Activated naive CD8-positive, alpha-beta T cell treated with anti-CD3 and anti-CD28 coated beads, Interleukin-2, amount 50 U/mL, for 16 hours (primary cell): ENCODE results near the gene RAPGEF5.

Experiments used
- DNase-seq: peaks from one replicate; pipeline ENCODE4 v3.0.0-alpha.2; 2020; ENCODE audit warnings: low read depth, low spot score

RAPGEF5 gene

GRCh38 chr7:22193450-22193983, 163.4 kb downstream of the RAPGEF5 start:
- DNase-seq, result no peak

- DNase-seq, result no peak
These were observed 164.2 kb downstream of the RAPGEF5 start for GRCh38 chr7:22192801-22193200.

- no peak for DNase-seq
These were observed 166.2 kb downstream of the RAPGEF5 start for GRCh38 chr7:22190736-22191135.

- no peak for DNase-seq
These were observed 167.2 kb downstream of the RAPGEF5 start for GRCh38 chr7:22189741-22190140.

- DNase-seq, result no peak
These were observed 167.7 kb downstream of the RAPGEF5 start for GRCh38 chr7:22189230-22189629.

GRCh38 chr7:22187691-22188348, 169.1 kb downstream of the RAPGEF5 start:
- no peak for DNase-seq

- DNase-seq, result no peak
These were observed 171.4 kb downstream of the RAPGEF5 start for GRCh38 chr7:22185559-22185958.

- DNase-seq, result no peak
These were observed 172.3 kb downstream of the RAPGEF5 start for GRCh38 chr7:22184549-22185199.

- no peak for DNase-seq
These were observed 173.3 kb downstream of the RAPGEF5 start for GRCh38 chr7:22183522-22184280.

GRCh38 chr7:22182149-22182548, 174.8 kb downstream of the RAPGEF5 start:
- no peak for DNase-seq

- DNase-seq, result no peak
These were observed 175.3 kb downstream of the RAPGEF5 start for GRCh38 chr7:22181663-22182062.

GRCh38 chr7:22179442-22179879, 177.5 kb downstream of the RAPGEF5 start:
- DNase-seq, result no peak

GRCh38 chr7:22178735-22179134, 178.2 kb downstream of the RAPGEF5 start:
- DNase-seq, result no peak

GRCh38 chr7:22176791-22177412, 180.1 kb downstream of the RAPGEF5 start:
- DNase-seq, result no peak

- DNase-seq, result no peak
These were observed 182.4 kb downstream of the RAPGEF5 start for GRCh38 chr7:22174574-22174953.

GRCh38 chr7:22173685-22174573, 183.0 kb downstream of the RAPGEF5 start:
- DNase-seq, result no peak

- no peak for DNase-seq
These were observed 188.8 kb downstream of the RAPGEF5 start for GRCh38 chr7:22168129-22168634.

- no peak for DNase-seq
These were observed 189.5 kb downstream of the RAPGEF5 start for GRCh38 chr7:22167482-22167881.

- DNase-seq, result no peak
These were observed 190.0 kb downstream of the RAPGEF5 start for GRCh38 chr7:22166928-22167327.

GRCh38 chr7:22159341-22159740, 197.6 kb downstream of the RAPGEF5 start:
- no peak for DNase-seq

- no peak for DNase-seq
These were observed 199.4 kb downstream of the RAPGEF5 start for GRCh38 chr7:22157552-22157951.
